ENCODE results near the gene GFRA1. TPM values are rescaled to one million over a fixed set of nuclear protein-coding genes. Genes with fewer than 3 reads are reported as not detected.

GFRA1 gene
- total and polyA plus RNA-seq, 8 donors, result 0.29 to 83.2 (median 4.6) TPM

- intact Hi-C loops (cut with DNase I; ENCODE audit: low total_unique reads), result no loop called here
- Histone ChIP-seq H3K27ac (no peak overlapping the region), H3K36me3 (no peaks in the 10 kb centered on the region), H3K4me1 (peaks cover 0 to 8% (median 0%) of the 10 kb centered on the region in 4 donors), H3K4me3 (no peak overlapping the region), H3K27me3 (no peaks in the 10 kb centered on the region), H3K9me3 (no peaks in the 10 kb centered on the region)
- DNase-seq, result no peak
- 58 to 62% (median 60%) methylated on average over 5 of the region's 5 CpGs for WGBS, 5 donors
- TF ChIP-seq EP300 (IDR thresholded peaks at IDR 0.05) (no peak), CTCF (IDR thresholded peaks at IDR 0.05) (no peak), POLR2A (IDR thresholded peaks at IDR 0.05) (no peak), POLR2AphosphoS5 (IDR thresholded peaks at IDR 0.05) (no peak)
Measured at GRCh38 chr10:116099023-116099420, 174.0 kb downstream of the GFRA1 start.

GRCh38 chr10:116098411-116099022 lies 174.5 kb downstream of the GFRA1 start:
- Histone ChIP-seq H3K9me3 (no peaks in the 10 kb centered on the region), H3K36me3 (peaks cover 0 to under 1% (median 0%) of the 10 kb centered on the region in 4 donors), H3K4me1 (peaks cover 0 to 8% (median 0%) of the 10 kb centered on the region in 4 donors), H3K27me3 (no peaks in the 10 kb centered on the region), H3K4me3 (no peak overlapping the region), H3K27ac (no peak overlapping the region)
- 69 to 85% (median 84%) methylated on average over 8 of the region's 8 CpGs for WGBS, 5 donors
- intact Hi-C loops (cut with DNase I; ENCODE audit: low total_unique reads), result no loop called here
- no peak for DNase-seq
- TF ChIP-seq POLR2A (IDR thresholded peaks at IDR 0.05), result no peak
- no peak for TF ChIP-seq EP300 (IDR thresholded peaks at IDR 0.05)
- TF ChIP-seq CTCF (IDR thresholded peaks at IDR 0.05), result no peak
- TF ChIP-seq POLR2AphosphoS5 (IDR thresholded peaks at IDR 0.05), result no peak

- no peak overlapping the region for H3K27ac ChIP-seq
- no peaks in the 10 kb centered on the region for H3K9me3 ChIP-seq
- no peaks in the 10 kb centered on the region for H3K27me3 ChIP-seq
- H3K36me3 ChIP-seq, result peaks cover 0 to 13% (median 0%) of the 10 kb centered on the region in 4 donors
- H3K4me1 ChIP-seq, result peaks cover 0 to 8% (median 0%) of the 10 kb centered on the region in 4 donors
- 65 to 76% (median 74%) methylated on average over 7 of the region's 7 CpGs for WGBS, 5 donors
- DNase-seq, result peak in 1 of 2 donors; percentile 18
- intact Hi-C loops (cut with DNase I; ENCODE audit: low total_unique reads), result no loop called here
- no peak overlapping the region for H3K4me3 ChIP-seq
- no peak for TF ChIP-seq POLR2AphosphoS5 (IDR thresholded peaks at IDR 0.05)
- TF ChIP-seq EP300 (IDR thresholded peaks at IDR 0.05), result no peak
- TF ChIP-seq CTCF (IDR thresholded peaks at IDR 0.05), result no peak
Measured at GRCh38 chr10:116097239-116097784, 175.7 kb downstream of the GFRA1 start.

- Histone ChIP-seq H3K27me3 (no peaks in the 10 kb centered on the region), H3K36me3 (peaks cover 0 to 14% (median 0%) of the 10 kb centered on the region in 4 donors), H3K27ac (no peak overlapping the region), H3K4me1 (peaks cover 0 to 8% (median 0%) of the 10 kb centered on the region in 4 donors), H3K4me3 (no peak overlapping the region), H3K9me3 (no peaks in the 10 kb centered on the region)
- WGBS, 5 donors, result 69 to 76% (median 75%) methylated on average over 13 of the region's 13 CpGs
- no peak for DNase-seq
- TF ChIP-seq EP300 (IDR thresholded peaks at IDR 0.05), result no peak
- intact Hi-C loops (cut with DNase I; ENCODE audit: low total_unique reads), result no loop called here
Measured at GRCh38 chr10:116096526-116096925, 176.5 kb downstream of the GFRA1 start.

- intact Hi-C loops (cut with DNase I; ENCODE audit: low total_unique reads), result no loop called here
- TF ChIP-seq CTCF (IDR thresholded peaks at IDR 0.05) (no peak), POLR2AphosphoS5 (IDR thresholded peaks at IDR 0.05) (no peak), EP300 (IDR thresholded peaks at IDR 0.05) (no peak), POLR2A (IDR thresholded peaks at IDR 0.05) (no peak)
- H3K4me3 ChIP-seq, result no peak overlapping the region
- no peaks in the 10 kb centered on the region for H3K27me3 ChIP-seq
- H3K36me3 ChIP-seq, result peaks cover 0 to 19% (median 0%) of the 10 kb centered on the region in 4 donors
- DNase-seq, result no peak
- WGBS, 5 donors, result 72 to 83% (median 78%) methylated on average over 6 of the region's 6 CpGs
- no peaks in the 10 kb centered on the region for H3K9me3 ChIP-seq
- peaks cover 0 to 7% (median 0%) of the 10 kb centered on the region in 4 donors for H3K4me1 ChIP-seq
- H3K27ac ChIP-seq, result no peak overlapping the region
Measured at GRCh38 chr10:116094356-116094755, 178.7 kb downstream of the GFRA1 start.
